GM19463 (cell line): ENCODE data around the gene MED22.
"Not testable (repeated sequence)": the region's sequence is repeated elsewhere in the genome, so short reads cannot be mapped to it uniquely, and the experiment has no call there.

Experiments used
- ATAC-seq: cut with Tn5 transposase; IDR thresholded peaks from one replicate; pipeline ENCODE4 v1.9.1; 2021; ENCODE audit warnings: mild to moderate bottlenecking, moderate library complexity; ENCODE audit not compliant: unreplicated experiment

The MED22 gene

GRCh38 chr9:133339641-133340040 is 8.3 kb downstream of the MED22 start:
- ATAC-seq: no peak

- peak; percentile 88 for ATAC-seq
These were observed 11.8 kb downstream of the MED22 start, which contains the start of gene SURF6 for GRCh38 chr9:133335924-133336811. Gene SURF6, minus strand, starts transcription at chr9:133336188. Its CDS starts 56 bp downstream, at chr9:133336132.

GRCh38 chr9:133334888-133335287 is 13.0 kb downstream of the MED22 start:
- not testable (repeated sequence) for ATAC-seq

- no peak for ATAC-seq
These were observed 13.8 kb downstream of the MED22 start for GRCh38 chr9:133334161-133334560.

GRCh38 chr9:133333566-133333965 is 14.4 kb downstream of the MED22 start:
- no peak for ATAC-seq

GRCh38 chr9:133333011-133333410 is 14.9 kb downstream of the MED22 start:
- ATAC-seq: no peak

GRCh38 chr9:133332381-133332730 is 15.6 kb downstream of the MED22 start:
- no peak for ATAC-seq

- no peak for ATAC-seq
These were observed 16.1 kb downstream of the MED22 start for GRCh38 chr9:133331641-133332380.

GRCh38 chr9:133331221-133331620 is 16.7 kb downstream of the MED22 start:
- no peak for ATAC-seq

GRCh38 chr9:133329306-133330156 is 18.4 kb downstream of the MED22 start:
- not testable (repeated sequence) for ATAC-seq

GRCh38 chr9:133327834-133328484 is 20.0 kb downstream of the MED22 start:
- no peak for ATAC-seq

- not testable (repeated sequence) for ATAC-seq
These were observed 20.9 kb downstream of the MED22 start for GRCh38 chr9:133327021-133327420.

GRCh38 chr9:133323991-133324703 is 23.8 kb downstream of the MED22 start:
- ATAC-seq: no peak

- no peak for ATAC-seq
These were observed 24.7 kb downstream of the MED22 start for GRCh38 chr9:133323211-133323610.

GRCh38 chr9:133322701-133323100 is 25.2 kb downstream of the MED22 start:
- ATAC-seq: no peak

GRCh38 chr9:133321411-133321935 is 26.5 kb downstream of the MED22 start:
- no peak for ATAC-seq

GRCh38 chr9:133320421-133320881 is 27.5 kb downstream of the MED22 start:
- ATAC-seq: no peak

GRCh38 chr9:133317551-133317950 is 30.4 kb downstream of the MED22 start:
- ATAC-seq: not testable (repeated sequence)

- no peak for ATAC-seq
These were observed 31.9 kb downstream of the MED22 start for GRCh38 chr9:133315997-133316396.
